ENCODE data around the gene KRT5.
"Not testable (repeated sequence)": the region's sequence is repeated elsewhere in the genome, so short reads cannot be mapped to it uniquely, and the experiment has no call there.

KRT5 gene

GRCh38 chr12:52518574-52519386 is 1.4 kb downstream of the KRT5 start:
- DNase-seq = no peak

- no peak for DNase-seq
Observed at GRCh38 chr12:52517888-52518287, 2.3 kb downstream of the KRT5 start.

GRCh38 chr12:52517005-52517835 is 3.0 kb downstream of the KRT5 start:
- DNase-seq = no peak

GRCh38 chr12:52515927-52516831 is 4.0 kb downstream of the KRT5 start:
- DNase-seq = no peak

GRCh38 chr12:52515319-52515646 is 4.9 kb downstream of the KRT5 start:
- DNase-seq = no peak

- no peak for DNase-seq
Observed at GRCh38 chr12:52514471-52515318, 5.5 kb downstream of the KRT5 start.

- DNase-seq = no peak
Observed at GRCh38 chr12:52513736-52514135, 6.5 kb downstream of the KRT5 start.

GRCh38 chr12:52508211-52508610 is 12.0 kb downstream of the KRT5 start:
- no peak for DNase-seq

- DNase-seq = no peak
Observed at GRCh38 chr12:52506858-52507715, 13.1 kb downstream of the KRT5 start.

- no peak for DNase-seq
Observed at GRCh38 chr12:52502877-52503276, 17.3 kb downstream of the KRT5 start.

GRCh38 chr12:52501490-52501889 is 18.7 kb downstream of the KRT5 start:
- no peak for DNase-seq

- not testable (repeated sequence) for DNase-seq
Observed at GRCh38 chr12:52500574-52500973, 19.6 kb downstream of the KRT5 start.

- no peak for DNase-seq
Observed at GRCh38 chr12:52499806-52500560, 20.2 kb downstream of the KRT5 start.

GRCh38 chr12:52498946-52499345 is 21.2 kb downstream of the KRT5 start:
- DNase-seq = no peak

GRCh38 chr12:52497975-52498374 is 22.2 kb downstream of the KRT5 start:
- no peak for DNase-seq

- no peak for DNase-seq
Observed at GRCh38 chr12:52496590-52497071, 23.6 kb downstream of the KRT5 start.

- no peak for DNase-seq
Observed at GRCh38 chr12:52496054-52496453, 24.1 kb downstream of the KRT5 start.

- no peak for DNase-seq
Observed at GRCh38 chr12:52495389-52495788, 24.8 kb downstream of the KRT5 start.

GRCh38 chr12:52494518-52494917 is 25.7 kb downstream of the KRT5 start:
- DNase-seq = no peak

GRCh38 chr12:52494100-52494499 is 26.1 kb downstream of the KRT5 start:
- no peak for DNase-seq

Data from activated naive CD4-positive, alpha-beta T cell (primary cell).